ENCODE results near the gene ZNF764. TPM values are rescaled to one million over a fixed set of nuclear protein-coding genes. Genes with fewer than 3 reads are reported as not detected.

Gene ZNF764
- total and polyA plus RNA-seq, 4 donors, result 1.6 to 6.8 (median 4.2) TPM

- peak; percentile 81 for TF ChIP-seq REST (IDR thresholded peaks at IDR 0.05)
- TF ChIP-seq, protein P1, sequence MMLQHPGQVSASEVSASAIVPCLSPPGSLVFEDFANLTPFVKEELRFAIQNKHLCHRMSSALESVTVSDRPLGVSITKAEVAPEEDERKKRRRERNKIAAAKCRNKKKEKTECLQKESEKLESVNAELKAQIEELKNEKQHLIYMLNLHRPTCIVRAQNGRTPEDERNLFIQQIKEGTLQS (IDR thresholded peaks at IDR 0.05), result no peak
These were observed 27.4 kb upstream of the ZNF764 start, which contains the start of gene ZNF785 (continued) for GRCh38 chr16:30585400-30586191.

DNA sequence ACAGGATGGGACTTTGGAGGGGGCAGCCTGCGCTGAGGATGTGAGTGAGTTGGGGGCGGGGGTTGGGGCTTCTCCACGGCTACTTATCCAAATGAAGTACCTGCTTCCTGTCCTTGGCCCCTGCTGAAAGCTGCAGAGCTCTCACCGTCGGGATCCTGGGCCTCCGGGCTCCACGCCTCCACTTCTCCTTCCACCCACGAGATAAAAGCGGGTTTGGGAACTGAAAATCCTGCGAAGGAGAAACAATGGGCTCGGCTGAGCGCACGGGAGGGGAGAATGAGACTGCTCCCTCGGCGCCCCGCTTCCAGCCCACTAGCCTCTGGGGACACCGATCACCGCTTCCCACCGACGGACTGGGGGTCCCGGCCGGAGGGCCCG lies 26.8 kb upstream of the ZNF764 start:
- peak overlapping the region; percentile 73 to 96 (median 86) for H3K4me3 ChIP-seq (ENCODE audit: low read depth in 1 of 3, low read length in 3 of 3)
- H3K36me3 ChIP-seq (ENCODE audit: control insufficient read depth in 4 of 4, insufficient read depth in 3 of 4, low read depth in 1 of 4, low read length in 3 of 4), result peaks cover 3 to 14% (median 6%) of the 10 kb centered on the region in 4 donors
- no peak for DNase-seq (ENCODE audit: low spot score)
- H3K9me3 ChIP-seq (ENCODE audit: control insufficient read depth in 4 of 4, low read length in 3 of 4), result no peaks in the 10 kb centered on the region
- H3K27me3 ChIP-seq (ENCODE audit: control insufficient read depth in 4 of 4, insufficient read depth in 4 of 4, low read length in 3 of 4), result no peaks in the 10 kb centered on the region
- H3K27ac ChIP-seq (ENCODE audit: low read depth in 1 of 2, low read length in 2 of 2), result peak overlapping the region; percentile 77 to 80
- WGBS, result 4% methylated on average over 23 of the region's 23 CpGs
- peaks cover 2 to 21% (median 10%) of the 10 kb centered on the region in 4 donors for H3K4me1 ChIP-seq (ENCODE audit: control insufficient read depth in 4 of 4, insufficient read depth in 4 of 4, low read length in 3 of 4)
- H3K9ac ChIP-seq (ENCODE audit: low read depth in 1 of 2, low read length in 2 of 2), result peak overlapping the region; percentile 69 to 72
- TF ChIP-seq REST (IDR thresholded peaks at IDR 0.05) (no peak), TAF1 (conservative IDR thresholded peaks at IDR 0.05) (no peak), RXRA (IDR thresholded peaks at IDR 0.05) (no peak), FOXA1 (IDR thresholded peaks at IDR 0.05) (no peak), HNF4A (conservative IDR thresholded peaks at IDR 0.05) (no peak), JUND (IDR thresholded peaks at IDR 0.05) (no peak), YY1 (IDR thresholded peaks at IDR 0.05) (no peak), SP1 (IDR thresholded peaks at IDR 0.05) (no peak), GABPA (IDR thresholded peaks at IDR 0.05 in 1 of 2, conservative IDR thresholded peaks at IDR 0.05 in 1 of 2) (no peak), ZBTB33 (IDR thresholded peaks at IDR 0.05) (no peak), FOXA2 (IDR thresholded peaks at IDR 0.05) (no peak), RAD21 (IDR thresholded peaks at IDR 0.05) (no peak), EGR1 (IDR thresholded peaks at IDR 0.05; ENCODE audit: low read depth in 2 of 2) (no peak), NR2F2 (IDR thresholded peaks at IDR 0.05) (no peak), HNF4G (IDR thresholded peaks at IDR 0.05) (no peak), MAX (IDR thresholded peaks at IDR 0.05) (no peak)
- TF ChIP-seq, protein P1 (IDR thresholded peaks at IDR 0.05), result no peak
- TF ChIP-seq, protein P2, sequence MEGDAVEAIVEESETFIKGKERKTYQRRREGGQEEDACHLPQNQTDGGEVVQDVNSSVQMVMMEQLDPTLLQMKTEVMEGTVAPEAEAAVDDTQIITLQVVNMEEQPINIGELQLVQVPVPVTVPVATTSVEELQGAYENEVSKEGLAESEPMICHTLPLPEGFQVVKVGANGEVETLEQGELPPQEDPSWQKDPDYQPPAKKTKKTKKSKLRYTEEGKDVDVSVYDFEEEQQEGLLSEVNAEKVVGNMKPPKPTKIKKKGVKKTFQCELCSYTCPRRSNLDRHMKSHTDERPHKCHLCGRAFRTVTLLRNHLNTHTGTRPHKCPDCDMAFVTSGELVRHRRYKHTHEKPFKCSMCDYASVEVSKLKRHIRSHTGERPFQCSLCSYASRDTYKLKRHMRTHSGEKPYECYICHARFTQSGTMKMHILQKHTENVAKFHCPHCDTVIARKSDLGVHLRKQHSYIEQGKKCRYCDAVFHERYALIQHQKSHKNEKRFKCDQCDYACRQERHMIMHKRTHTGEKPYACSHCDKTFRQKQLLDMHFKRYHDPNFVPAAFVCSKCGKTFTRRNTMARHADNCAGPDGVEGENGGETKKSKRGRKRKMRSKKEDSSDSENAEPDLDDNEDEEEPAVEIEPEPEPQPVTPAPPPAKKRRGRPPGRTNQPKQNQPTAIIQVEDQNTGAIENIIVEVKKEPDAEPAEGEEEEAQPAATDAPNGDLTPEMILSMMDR (IDR thresholded peaks at IDR 0.05; ENCODE audit: low read depth, low read length, missing input control), result no peak
